ENCODE results near the gene LSM14B.

DNA sequence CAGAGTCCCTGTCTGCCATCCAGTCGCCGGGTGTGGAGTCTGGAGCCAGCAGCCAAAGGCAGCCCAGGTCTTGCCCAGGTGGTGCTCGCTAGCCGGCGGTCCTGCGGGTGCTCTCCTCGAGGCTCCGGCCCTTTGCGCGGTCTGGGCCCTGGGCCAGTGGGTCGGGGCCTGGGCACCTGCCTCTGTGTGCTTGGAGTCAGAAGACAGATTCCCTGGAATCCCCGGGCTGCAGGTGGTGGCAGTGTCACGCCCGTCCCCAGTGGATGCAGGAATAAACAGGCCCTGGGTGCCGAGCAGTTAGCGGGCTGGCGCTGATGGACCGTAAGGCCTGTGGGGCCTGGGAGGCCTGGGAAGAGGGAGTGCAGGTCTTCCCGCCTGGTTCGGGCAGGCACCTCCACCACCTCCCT is 26.6 kb downstream of the LSM14B start:
- TF ChIP-seq, protein P1, sequence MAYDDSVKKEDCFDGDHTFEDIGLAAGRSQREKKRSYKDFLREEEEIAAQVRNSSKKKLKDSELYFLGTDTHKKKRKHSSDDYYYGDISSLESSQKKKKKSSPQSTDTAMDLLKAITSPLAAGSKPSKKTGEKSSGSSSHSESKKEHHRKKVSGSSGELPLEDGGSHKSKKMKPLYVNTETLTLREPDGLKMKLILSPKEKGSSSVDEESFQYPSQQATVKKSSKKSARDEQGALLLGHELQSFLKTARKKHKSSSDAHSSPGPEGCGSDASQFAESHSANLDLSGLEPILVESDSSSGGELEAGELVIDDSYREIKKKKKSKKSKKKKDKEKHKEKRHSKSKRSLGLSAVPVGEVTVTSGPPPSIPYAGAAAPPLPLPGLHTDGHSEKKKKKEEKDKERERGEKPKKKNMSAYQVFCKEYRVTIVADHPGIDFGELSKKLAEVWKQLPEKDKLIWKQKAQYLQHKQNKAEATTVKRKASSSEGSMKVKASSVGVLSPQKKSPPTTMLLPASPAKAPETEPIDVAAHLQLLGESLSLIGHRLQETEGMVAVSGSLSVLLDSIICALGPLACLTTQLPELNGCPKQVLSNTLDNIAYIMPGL (CRISPR knock-in tag; IDR thresholded peaks at IDR 0.05), result no peak
- TF ChIP-seq, protein P2, sequence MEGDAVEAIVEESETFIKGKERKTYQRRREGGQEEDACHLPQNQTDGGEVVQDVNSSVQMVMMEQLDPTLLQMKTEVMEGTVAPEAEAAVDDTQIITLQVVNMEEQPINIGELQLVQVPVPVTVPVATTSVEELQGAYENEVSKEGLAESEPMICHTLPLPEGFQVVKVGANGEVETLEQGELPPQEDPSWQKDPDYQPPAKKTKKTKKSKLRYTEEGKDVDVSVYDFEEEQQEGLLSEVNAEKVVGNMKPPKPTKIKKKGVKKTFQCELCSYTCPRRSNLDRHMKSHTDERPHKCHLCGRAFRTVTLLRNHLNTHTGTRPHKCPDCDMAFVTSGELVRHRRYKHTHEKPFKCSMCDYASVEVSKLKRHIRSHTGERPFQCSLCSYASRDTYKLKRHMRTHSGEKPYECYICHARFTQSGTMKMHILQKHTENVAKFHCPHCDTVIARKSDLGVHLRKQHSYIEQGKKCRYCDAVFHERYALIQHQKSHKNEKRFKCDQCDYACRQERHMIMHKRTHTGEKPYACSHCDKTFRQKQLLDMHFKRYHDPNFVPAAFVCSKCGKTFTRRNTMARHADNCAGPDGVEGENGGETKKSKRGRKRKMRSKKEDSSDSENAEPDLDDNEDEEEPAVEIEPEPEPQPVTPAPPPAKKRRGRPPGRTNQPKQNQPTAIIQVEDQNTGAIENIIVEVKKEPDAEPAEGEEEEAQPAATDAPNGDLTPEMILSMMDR (IDR thresholded peaks at IDR 0.05), result no peak
- TF ChIP-seq, protein P3, sequence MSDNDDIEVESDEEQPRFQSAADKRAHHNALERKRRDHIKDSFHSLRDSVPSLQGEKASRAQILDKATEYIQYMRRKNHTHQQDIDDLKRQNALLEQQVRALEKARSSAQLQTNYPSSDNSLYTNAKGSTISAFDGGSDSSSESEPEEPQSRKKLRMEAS (CRISPR knock-in tag; IDR thresholded peaks at IDR 0.05), result no peak
- TF ChIP-seq, protein P4, sequence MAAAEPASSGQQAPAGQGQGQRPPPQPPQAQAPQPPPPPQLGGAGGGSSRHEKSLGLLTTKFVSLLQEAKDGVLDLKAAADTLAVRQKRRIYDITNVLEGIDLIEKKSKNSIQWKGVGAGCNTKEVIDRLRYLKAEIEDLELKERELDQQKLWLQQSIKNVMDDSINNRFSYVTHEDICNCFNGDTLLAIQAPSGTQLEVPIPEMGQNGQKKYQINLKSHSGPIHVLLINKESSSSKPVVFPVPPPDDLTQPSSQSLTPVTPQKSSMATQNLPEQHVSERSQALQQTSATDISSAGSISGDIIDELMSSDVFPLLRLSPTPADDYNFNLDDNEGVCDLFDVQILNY (CRISPR knock-in tag; IDR thresholded peaks at IDR 0.05), result no peak
- TF ChIP-seq, protein P5, sequence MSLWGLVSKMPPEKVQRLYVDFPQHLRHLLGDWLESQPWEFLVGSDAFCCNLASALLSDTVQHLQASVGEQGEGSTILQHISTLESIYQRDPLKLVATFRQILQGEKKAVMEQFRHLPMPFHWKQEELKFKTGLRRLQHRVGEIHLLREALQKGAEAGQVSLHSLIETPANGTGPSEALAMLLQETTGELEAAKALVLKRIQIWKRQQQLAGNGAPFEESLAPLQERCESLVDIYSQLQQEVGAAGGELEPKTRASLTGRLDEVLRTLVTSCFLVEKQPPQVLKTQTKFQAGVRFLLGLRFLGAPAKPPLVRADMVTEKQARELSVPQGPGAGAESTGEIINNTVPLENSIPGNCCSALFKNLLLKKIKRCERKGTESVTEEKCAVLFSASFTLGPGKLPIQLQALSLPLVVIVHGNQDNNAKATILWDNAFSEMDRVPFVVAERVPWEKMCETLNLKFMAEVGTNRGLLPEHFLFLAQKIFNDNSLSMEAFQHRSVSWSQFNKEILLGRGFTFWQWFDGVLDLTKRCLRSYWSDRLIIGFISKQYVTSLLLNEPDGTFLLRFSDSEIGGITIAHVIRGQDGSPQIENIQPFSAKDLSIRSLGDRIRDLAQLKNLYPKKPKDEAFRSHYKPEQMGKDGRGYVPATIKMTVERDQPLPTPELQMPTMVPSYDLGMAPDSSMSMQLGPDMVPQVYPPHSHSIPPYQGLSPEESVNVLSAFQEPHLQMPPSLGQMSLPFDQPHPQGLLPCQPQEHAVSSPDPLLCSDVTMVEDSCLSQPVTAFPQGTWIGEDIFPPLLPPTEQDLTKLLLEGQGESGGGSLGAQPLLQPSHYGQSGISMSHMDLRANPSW (CRISPR knock-in tag; conservative IDR thresholded peaks at IDR 0.05; ENCODE audit: low read depth), result no peak
